SK-N-SH (cell line): Measurements from ENCODE around the gene UBASH3B. TPM values are rescaled to one million over a fixed set of nuclear protein-coding genes. Genes with fewer than 3 reads are reported as not detected.
A peak's percentile ranks its signal among the peaks of the same experiment; 100 is the strongest.

Experiments used
- CTCF ChIA-PET: fragments of 300-600, 350-600 bp; formaldehyde crosslinking; extraction: SDS; loops from one replicate; lab custom pipeline; 2021; lab: Yijun Ruan, JAX
- POLR2A ChIA-PET: fragments of 350-600 bp; sonication (Branson Sonifier 250); formaldehyde crosslinking; extraction: SDS; loops from one replicate; lab custom pipeline; 2020; ENCODE audit warnings: antibody characterized with exemption, inconsistent platforms; lab: Yijun Ruan, JAX
- DNase-seq: peaks from one replicate; pipeline ENCODE4 v3.0.0; 2012
- H2AFZ ChIP-seq: fragments of 200-600 bp; sonication (generic); 2 replicates; pipeline ENCODE4 v1.8.1; 2016; ENCODE audit warnings: antibody characterized with exemption, mild to moderate bottlenecking, low read depth
- H3F3A ChIP-seq: fragments of 200-600 bp; sonication (generic); replicated peaks from 2 replicates; pipeline ENCODE3; 2016; ENCODE audit warnings: antibody characterized with exemption, mild to moderate bottlenecking; ENCODE audit not compliant: insufficient read depth
- H3K27ac ChIP-seq, 2 experiments: fragments of 200-500 bp in 1 of 2; fragments of 200-600 bp in 1 of 2; sonication (Bioruptor generic) in 1 of 2; sonication (generic), shearing (Covaris generic) in 1 of 2; 2 replicates each; pipeline versions ENCODE4 v1.5.1 to v1.6.1; 2014 to 2016; ENCODE audit warnings: low read depth in 2 of 2, inconsistent platforms in 1 of 2, low read length in 1 of 2, mild to moderate bottlenecking in 1 of 2, mixed read lengths in 1 of 2
- H3K27me3 ChIP-seq: fragments of 200-600 bp; sonication (generic), shearing (Covaris generic); 2 replicates; pipeline ENCODE4 v1.6.1; 2016; ENCODE audit warnings: mixed run types; ENCODE audit not compliant: insufficient read depth
- H3K36me3 ChIP-seq, 2 experiments: fragments of 200-500 bp in 1 of 2; fragments of 200-600 bp in 1 of 2; sonication (Bioruptor generic) in 1 of 2; sonication (generic) in 1 of 2; replicated peaks in 1 of 2; 2 replicates each; pipeline versions ENCODE3 to v1.5.1; 2014 to 2016; ENCODE audit warnings: low read length in 1 of 2, mild to moderate bottlenecking in 1 of 2; ENCODE audit not compliant: insufficient read depth in 2 of 2, control insufficient read depth in 1 of 2
- H3K4me1 ChIP-seq, 2 experiments: fragments of 200-500 bp in 1 of 2; fragments of 200-600 bp in 1 of 2; sonication (Bioruptor generic) in 1 of 2; sonication (generic), shearing (Covaris generic) in 1 of 2; 2 replicates each; pipeline versions ENCODE4 v1.5.1 to v1.6.1; 2014 to 2016; ENCODE audit warnings: low read depth in 1 of 2, low read length in 1 of 2, mixed run types in 1 of 2; ENCODE audit not compliant: insufficient read depth in 2 of 2, control insufficient read depth in 1 of 2
- H3K4me2 ChIP-seq: fragments of 200-600 bp; sonication (generic), shearing (Covaris generic); 2 replicates; pipeline ENCODE4 v1.6.1; 2017; ENCODE audit warnings: mixed run types
- H3K4me3 ChIP-seq, 2 experiments: fragments of 200-500 bp in 1 of 2; fragments of 200-600 bp in 1 of 2; sonication (Bioruptor generic) in 1 of 2; sonication (generic), shearing (Covaris generic) in 1 of 2; 2 replicates each; pipeline versions ENCODE4 v1.5.1 to v1.8.1; 2014 to 2016; ENCODE audit warnings: low read depth in 2 of 2, inconsistent platforms in 1 of 2, low read length in 1 of 2, mild to moderate bottlenecking in 1 of 2, mixed read lengths in 1 of 2, moderate library complexity in 1 of 2
- H3K79me2 ChIP-seq: fragments of 200-600 bp; sonication (generic); 2 replicates; pipeline ENCODE4 v1.8.1; 2017; ENCODE audit warnings: mild to moderate bottlenecking; ENCODE audit not compliant: insufficient read depth
- H3K9ac ChIP-seq: fragments of 200-600 bp; sonication (generic); 2 replicates; pipeline ENCODE4 v1.6.1; 2017; ENCODE audit warnings: mixed run types
- H3K9me2 ChIP-seq: fragments of 200-600 bp; sonication (generic); 2 replicates; pipeline ENCODE4 v1.6.1; 2017; ENCODE audit warnings: mixed run types
- H3K9me3 ChIP-seq: fragments of 200-600 bp; sonication (generic); 2 replicates; pipeline ENCODE4 v1.6.1; 2017; ENCODE audit warnings: mixed run types, mild to moderate bottlenecking, moderate library complexity
- H4K20me1 ChIP-seq: fragments of 200-600 bp; sonication (generic); 2 replicates; pipeline ENCODE4 v1.6.1; 2017; ENCODE audit warnings: mild to moderate bottlenecking, mixed run types; ENCODE audit not compliant: insufficient read depth
- CTCF ChIP-seq: fragments of 200-600 bp; sonication (generic); IDR thresholded peaks from 2 replicates; pipeline ENCODE4 v1.6.1; 2017; ENCODE audit warnings: antibody characterized with exemption, mild to moderate bottlenecking, moderate library complexity
- ELF1 ChIP-seq: IDR thresholded peaks from 2 replicates; pipeline ENCODE4 v1.4.0; 2012
- FOXM1 ChIP-seq: IDR thresholded peaks from 2 replicates; pipeline ENCODE4 v1.4.0; 2012; ENCODE audit warnings: low read depth, mild to moderate bottlenecking
- GABPA ChIP-seq: IDR thresholded peaks from 2 replicates; pipeline ENCODE4 v1.4.0; 2012; ENCODE audit warnings: low read depth, mild to moderate bottlenecking
- GATA2 ChIP-seq: sonication (generic); formaldehyde crosslinking; IDR thresholded peaks from 2 replicates; pipeline ENCODE4 v1.5.0; 2020; ENCODE audit warnings: mild to moderate bottlenecking, missing genetic modification reagents
- NRF1 ChIP-seq: IDR thresholded peaks from 2 replicates; pipeline ENCODE4 v1.6.1; 2012; ENCODE audit warnings: low read depth, mild to moderate bottlenecking, low read length
- RAD21 ChIP-seq: IDR thresholded peaks from 2 replicates; pipeline ENCODE4 v1.6.1; 2012; ENCODE audit warnings: mild to moderate bottlenecking, low read length
- SIN3A ChIP-seq: IDR thresholded peaks from 2 replicates; pipeline ENCODE4 v1.6.1; 2012; ENCODE audit warnings: low read depth, mild to moderate bottlenecking, low read length, moderate library complexity, borderline replicate concordance
- SMC3 ChIP-seq: IDR thresholded peaks from 2 replicates; pipeline ENCODE4 v1.6.1; 2012; ENCODE audit warnings: low read depth, low read length, improper control_type of control experiment
- WGBS: methylation state at CpG from one replicate; pipeline ENCODE4 v1.1.6; 2017; ENCODE audit warnings: low lambda C conversion rate; 5-methylcytosine and 5-hydroxymethylcytosine counted together
- polyA plus RNA-seq, 3 experiments: library from polyadenylated mRNA; depleted of rRNA; stranded (reverse); fragments of >200 nt; gene quantifications; 2 replicates each; pipeline ENCODE4 v1.2.3, GENCODE V29; 2012

Gene UBASH3B
- polyA plus RNA-seq, 1 of the 3 experiments (the other 2 are of a cell fraction): 10.4 TPM

GRCh38 chr11:122627745-122628144 lies 27.8 kb upstream of the UBASH3B start:
- CTCF ChIA-PET: interaction anchor here (0.9 to 6.1 kb wide), 14 partner anchors 9 to 236 kb away, joined by 3 to 99 read pairs (median 4); no protein-coding TSS in a partner anchor
- WGBS: 60% methylated on average over 3 of the region's 3 CpGs
- Histone ChIP-seq H3K36me3 (no peaks in the 10 kb centered on the region), H3K4me1 (no peaks in the 10 kb centered on the region; a peak in 2 of 4 replicates), H3K9me2 (no peaks in the 10 kb centered on the region), H3K79me2 (no peaks in the 10 kb centered on the region), H3F3A (peaks cover 11% of the 10 kb centered on the region), H3K9ac (no peak overlapping the region), H3K4me3 (no peak overlapping the region), H2AFZ (no peak overlapping the region), H3K27ac (no peak overlapping the region), H3K4me2 (no peak overlapping the region), H4K20me1 (no peaks in the 10 kb centered on the region), H3K9me3 (no peaks in the 10 kb centered on the region), H3K27me3 (no peaks in the 10 kb centered on the region)
- no peak for DNase-seq
- no peak for TF ChIP-seq GATA2 (CRISPR knock-in tag)
- POLR2A ChIA-PET: no interaction called here

GRCh38 chr11:122628810-122629555 lies 26.5 kb upstream of the UBASH3B start:
- H3K4me1 ChIP-seq: no peaks in the 10 kb centered on the region; a peak in 2 of 4 replicates
- no peaks in the 10 kb centered on the region for H3K9me3 ChIP-seq
- no peak overlapping the region for H3K4me3 ChIP-seq
- H4K20me1 ChIP-seq: no peaks in the 10 kb centered on the region
- peak overlapping the region; percentile 78 for H2AFZ ChIP-seq
- POLR2A ChIA-PET: no interaction called here
- CTCF ChIA-PET: interaction anchor here (0.6 to 6.1 kb wide), 47 partner anchors 9 to 704 kb away, joined by 3 to 99 read pairs (median 4); no protein-coding TSS in a partner anchor
- WGBS: 64% methylated on average over 9 of the region's 9 CpGs
- H3F3A ChIP-seq: peaks cover 11% of the 10 kb centered on the region
- no peaks in the 10 kb centered on the region for H3K79me2 ChIP-seq
- no peaks in the 10 kb centered on the region for H3K27me3 ChIP-seq
- TF ChIP-seq CTCF (peak; percentile 86), GABPA (no peak), RAD21 (peak; percentile 84), SMC3 (peak; percentile 94), FOXM1 (no peak), NRF1 (0 out of 2 replicates have a peak, but pooled peaks have one; percentile 20), ELF1 (no peak), SIN3A (peak; percentile 42; the same call in 1 of the 2 replicates)
- peak; percentile 82 for DNase-seq
- no peaks in the 10 kb centered on the region for H3K36me3 ChIP-seq
- peak overlapping the region in 1 of 2 experiments; percentile 34; a peak in 2 of 4 replicates for H3K27ac ChIP-seq
- H3K9me2 ChIP-seq: no peaks in the 10 kb centered on the region
- no peak overlapping the region for H3K9ac ChIP-seq
- no peak overlapping the region; the same call in 1 of the 2 replicates for H3K4me2 ChIP-seq
